HEK293T (cell line): ENCODE measurements around the gene BNIP5.

Source experiments
- CTCF ChIA-PET: fragments of 350-600 bp; formaldehyde crosslinking; extraction: SDS; loops from one replicate; lab custom pipeline; 2021; ENCODE audit warnings: antibody characterized with exemption, inconsistent platforms; lab: Yijun Ruan, JAX
- POLR2A ChIA-PET: fragments of 350-600 bp; formaldehyde crosslinking; extraction: SDS; loops from one replicate; lab custom pipeline; 2020; ENCODE audit warnings: antibody characterized with exemption, inconsistent platforms; lab: Yijun Ruan, JAX
- DNase-seq: peaks from one replicate; pipeline ENCODE4 v3.0.0; 2012; ENCODE audit warnings: mixed read lengths; ENCODE audit errors: extremely low spot score
- ARNT ChIP-seq: fragments of 450-650 bp; IDR thresholded peaks from 2 replicates; pipeline ENCODE4 v1.6.1; 2017; ENCODE audit warnings: mild to moderate bottlenecking
- BHLHE40 ChIP-seq: fragments of 450-650 bp; IDR thresholded peaks from 2 replicates; pipeline ENCODE4 v1.6.1; 2016; ENCODE audit warnings: mild to moderate bottlenecking, moderate library complexity, borderline replicate concordance
- CTBP1 ChIP-seq: fragments of 450-650 bp; IDR thresholded peaks from 2 replicates; pipeline ENCODE4 v1.6.1; 2016; ENCODE audit warnings: borderline replicate concordance
- ELF4 ChIP-seq: fragments of 450-650 bp; IDR thresholded peaks from 2 replicates; pipeline ENCODE4 v1.6.1; 2017; ENCODE audit warnings: antibody characterized with exemption
- FOXA1 ChIP-seq: fragments of 450-650 bp; IDR thresholded peaks from 2 replicates; pipeline ENCODE4 v1.6.1; 2016; ENCODE audit warnings: mild to moderate bottlenecking
- FOXK2 ChIP-seq: fragments of 450-650 bp; IDR thresholded peaks from 2 replicates; pipeline ENCODE4 v1.6.1; 2016; ENCODE audit warnings: mild to moderate bottlenecking
- FOXM1 ChIP-seq: fragments of 450-650 bp; IDR thresholded peaks from 2 replicates; pipeline ENCODE4 v1.6.1; 2017; ENCODE audit warnings: mild to moderate bottlenecking, borderline replicate concordance
- HDGF ChIP-seq: fragments of 450-650 bp; IDR thresholded peaks from 2 replicates; pipeline ENCODE4 v1.6.1; 2017; ENCODE audit warnings: antibody characterized with exemption, borderline replicate concordance
- L3MBTL2 ChIP-seq: fragments of 450-650 bp; conservative IDR thresholded peaks from 2 replicates; pipeline ENCODE4 v1.6.1; 2016; ENCODE audit warnings: mild to moderate bottlenecking
- LEF1 ChIP-seq: fragments of 450-650 bp; IDR thresholded peaks from 2 replicates; pipeline ENCODE4 v1.6.1; 2017; ENCODE audit warnings: mild to moderate bottlenecking, borderline replicate concordance
- NFRKB ChIP-seq: fragments of 450-650 bp; IDR thresholded peaks from 2 replicates; pipeline ENCODE4 v1.6.1; 2016; ENCODE audit warnings: mild to moderate bottlenecking, moderate library complexity
- PKNOX1 ChIP-seq: fragments of 450-650 bp; IDR thresholded peaks from 2 replicates; pipeline ENCODE4 v1.6.1; 2016
- SP1 ChIP-seq: fragments of 450-650 bp; IDR thresholded peaks from 2 replicates; pipeline ENCODE4 v1.6.1; 2017
- SUZ12 ChIP-seq: fragments of 450-650 bp; IDR thresholded peaks from 2 replicates; pipeline ENCODE4 v1.6.1; 2016; ENCODE audit warnings: mild to moderate bottlenecking
- TARDBP ChIP-seq: fragments of 450-650 bp; IDR thresholded peaks from 2 replicates; pipeline ENCODE4 v1.6.1; 2016
- ZNF384 ChIP-seq: fragments of 450-650 bp; IDR thresholded peaks from 2 replicates; pipeline ENCODE4 v1.6.1; 2016

The BNIP5 gene

GRCh38 chr6:36317623-36318022 is 19.1 kb downstream of the BNIP5 start:
- ChIA-PET CTCF (interaction anchor here (3.4 kb wide), 1 partner anchor 23 kb away, joined by 17 read pairs; no protein-coding TSS in a partner anchor), POLR2A (no interaction called here)
- TF ChIP-seq L3MBTL2 (no peak), SUZ12 (no peak), FOXK2 (no peak), ZNF384 (no peak), NFRKB (no peak), BHLHE40 (no peak), LEF1 (no peak), ARNT (no peak), ELF4 (no peak), SP1 (no peak), CTBP1 (no peak), FOXA1 (no peak), HDGF (no peak), FOXM1 (no peak)
- no peak for DNase-seq

- no peak for TF ChIP-seq FOXM1
- no peak for TF ChIP-seq LEF1
- TF ChIP-seq NFRKB, result no peak
- no peak for TF ChIP-seq BHLHE40
- TF ChIP-seq FOXA1, result no peak
- TF ChIP-seq L3MBTL2, result no peak
- ChIA-PET POLR2A (no interaction called here), CTCF (interaction anchor here (0.7 to 1.2 kb wide), 4 partner anchors 10 to 25 kb away, joined by 3 to 5 read pairs (median 4); no protein-coding TSS in a partner anchor)
- DNase-seq, result no peak
These were observed 20.8 kb downstream of the BNIP5 start for GRCh38 chr6:36315921-36316320.

GRCh38 chr6:36314221-36315014 is 22.3 kb downstream of the BNIP5 start:
- TF ChIP-seq ARNT, result no peak
- TF ChIP-seq HDGF, result no peak
- TF ChIP-seq FOXM1, result no peak
- no peak for TF ChIP-seq FOXA1
- TF ChIP-seq L3MBTL2, result no peak
- no peak for TF ChIP-seq LEF1
- no peak for TF ChIP-seq NFRKB
- no peak for TF ChIP-seq PKNOX1
- no peak for TF ChIP-seq BHLHE40
- no peak for TF ChIP-seq TARDBP
- TF ChIP-seq SUZ12, result no peak
- TF ChIP-seq CTBP1, result no peak
- no peak for TF ChIP-seq SP1
- TF ChIP-seq ZNF384, result no peak
- no peak for TF ChIP-seq ELF4
- DNase-seq, result no peak
- CTCF ChIA-PET, result interaction anchor here (0.6 kb wide), 1 partner anchor 119 kb away, joined by 4 read pairs; no protein-coding TSS in a partner anchor
- POLR2A ChIA-PET, result no interaction called here

- POLR2A ChIA-PET, result no interaction called here
These were observed 23.1 kb downstream of the BNIP5 start for GRCh38 chr6:36313649-36313936.

GRCh38 chr6:36312854-36313648 is 23.6 kb downstream of the BNIP5 start:
- no peak for DNase-seq
- TF ChIP-seq L3MBTL2 (no peak), ARNT (no peak), FOXK2 (no peak), LEF1 (no peak), SUZ12 (no peak), BHLHE40 (no peak), NFRKB (no peak), TARDBP (no peak), ELF4 (no peak), SP1 (no peak), FOXM1 (no peak), CTBP1 (no peak), ZNF384 (no peak)
- CTCF ChIA-PET, result interaction anchor here (1.3 to 1.6 kb wide), 2 partner anchors 9 to 11 kb away, joined by 4 to 6 read pairs; no protein-coding TSS in a partner anchor
- POLR2A ChIA-PET, result no interaction called here

More at GRCh38 chr6:36313649-36313936, 23.1 kb downstream of the BNIP5 start:
- DNase-seq, result no peak
- TF ChIP-seq L3MBTL2 (no peak), HDGF (no peak), FOXM1 (no peak)
- CTCF ChIA-PET, result interaction anchor here (0.6 to 1.3 kb wide), 2 partner anchors 12 to 118 kb away, joined by 4 to 6 read pairs; no protein-coding TSS in a partner anchor

GRCh38 chr6:36309900-36310299 is 26.8 kb downstream of the BNIP5 start:
- ChIA-PET CTCF (interaction anchor here (1.0 kb wide), 1 partner anchor 31 kb away, joined by 5 read pairs; no protein-coding TSS in a partner anchor), POLR2A (interaction anchor here (0.7 kb wide), 1 partner anchor 281 kb away, joined by 3 read pairs; no protein-coding TSS in a partner anchor)
- TF ChIP-seq FOXA1 (no peak), FOXK2 (no peak), FOXM1 (no peak), L3MBTL2 (no peak), CTBP1 (no peak), SP1 (no peak), ARNT (no peak), ZNF384 (no peak), PKNOX1 (no peak), HDGF (no peak), ELF4 (no peak), BHLHE40 (no peak), NFRKB (no peak), SUZ12 (no peak), LEF1 (no peak), TARDBP (no peak)
- DNase-seq, result no peak
